Measurements from ENCODE around the gene SRP72. TPM values are rescaled to one million over a fixed set of nuclear protein-coding genes. Genes with fewer than 3 reads are reported as not detected.

The SRP72 gene
- total and polyA plus RNA-seq, 2 donors (not counting 1 experiment from before 2014, with no cell fraction given), result 51.9 to 111 TPM

GRCh38 chr4:56450342-56450741, 17.1 kb upstream of the SRP72 start:
- ATAC-seq (ENCODE audit: low read depth) (no peak), DNase-seq (no peak)
- peaks cover under 1% of the 10 kb centered on the region for H3K79me2 ChIP-seq (ENCODE audit: control insufficient read depth, insufficient read depth, low read length)
- Mint-ChIP-seq H3K9me3 (ENCODE audit: insufficient read depth) (no peaks in the 10 kb centered on the region), H3K4me1 (no peaks in the 10 kb centered on the region), H3K4me3 (no peak overlapping the region), H3K27ac (no peak overlapping the region), H3K27me3 (no peaks in the 10 kb centered on the region)
- intact Hi-C loops (cut with micrococcal nuclease), result no loop called here
- CTCF ChIA-PET, result no interaction called here
- POLR2A ChIA-PET, result no interaction called here
- H3K4me3 ChIP-seq (ENCODE audit: control extremely low read depth in 1 of 5, extremely low read depth in 1 of 5, insufficient read depth in 1 of 5, low read depth in 2 of 5, low read length in 4 of 5), result no peak overlapping the region
- H3K4me1 ChIP-seq (ENCODE audit: control insufficient read depth in 2 of 2, insufficient read depth in 2 of 2, low read length in 2 of 2), result no peaks in the 10 kb centered on the region
- H4K20me1 ChIP-seq (ENCODE audit: control insufficient read depth, insufficient read depth, low read length, poor library complexity, severe bottlenecking), result no peaks in the 10 kb centered on the region
- H3K9me3 ChIP-seq (ENCODE audit: control extremely low read depth in 1 of 3, control insufficient read depth in 2 of 3, insufficient read depth in 1 of 3, low read length in 2 of 3), result no peaks in the 10 kb centered on the region
- peaks cover 1 to 35% of the 10 kb centered on the region in 2 experiments for H3K36me3 ChIP-seq (replicated peaks in 1 of 2; ENCODE audit: control extremely low read depth in 1 of 2, control insufficient read depth in 1 of 2, extremely low read depth in 1 of 2, insufficient read depth in 2 of 2, low read length in 1 of 2)
- no peak overlapping the region for H2AFZ ChIP-seq (ENCODE audit: insufficient read depth, low read depth, low read length, poor library complexity, severe bottlenecking)
- H3K4me2 ChIP-seq (replicated peaks; ENCODE audit: low read depth, low read length, poor library complexity, severe bottlenecking), result no peak overlapping the region
- H3K27ac ChIP-seq (ENCODE audit: low read length in 2 of 2), result no peak overlapping the region
- no peak for TF ChIP-seq CTCF (IDR thresholded peaks at IDR 0.05)
- no peaks in the 10 kb centered on the region for H3K27me3 ChIP-seq (replicated peaks in 1 of 4; ENCODE audit: control extremely low read depth in 1 of 4, control insufficient read depth in 3 of 4, insufficient read depth in 4 of 4, low read length in 3 of 4)
- no peak overlapping the region for H3K9ac ChIP-seq (ENCODE audit: low read length)
- no CpG with 5 or more reads among the region's 1 CpG for WGBS (ENCODE audit: insufficient coverage)

- Histone ChIP-seq H3K36me3 (replicated peaks in 1 of 2; ENCODE audit: control extremely low read depth in 1 of 2, control insufficient read depth in 1 of 2, extremely low read depth in 1 of 2, insufficient read depth in 2 of 2, low read length in 1 of 2) (peaks cover 4 to 33% of the 10 kb centered on the region in 2 experiments), H3K4me1 (ENCODE audit: control insufficient read depth in 2 of 2, insufficient read depth in 2 of 2, low read length in 2 of 2) (no peaks in the 10 kb centered on the region), H3K27ac (ENCODE audit: low read length in 2 of 2) (no peak overlapping the region), H2AFZ (ENCODE audit: insufficient read depth, low read depth, low read length, poor library complexity, severe bottlenecking) (no peak overlapping the region), H3K9me3 (ENCODE audit: control extremely low read depth in 1 of 3, control insufficient read depth in 2 of 3, insufficient read depth in 1 of 3, low read length in 2 of 3) (no peaks in the 10 kb centered on the region), H3K9ac (ENCODE audit: low read length) (no peak overlapping the region), H3K4me2 (replicated peaks; ENCODE audit: low read depth, low read length, poor library complexity, severe bottlenecking) (no peak overlapping the region), H3K79me2 (ENCODE audit: control insufficient read depth, insufficient read depth, low read length) (peaks cover 32% of the 10 kb centered on the region), H4K20me1 (ENCODE audit: control insufficient read depth, insufficient read depth, low read length, poor library complexity, severe bottlenecking) (peaks cover 16% of the 10 kb centered on the region), H3K4me3 (ENCODE audit: control extremely low read depth in 1 of 5, extremely low read depth in 1 of 5, insufficient read depth in 1 of 5, low read depth in 2 of 5, low read length in 4 of 5) (no peak overlapping the region), H3K27me3 (replicated peaks in 1 of 4; ENCODE audit: control extremely low read depth in 1 of 4, control insufficient read depth in 3 of 4, insufficient read depth in 4 of 4, low read length in 3 of 4) (no peaks in the 10 kb centered on the region)
- Mint-ChIP-seq H3K9me3 (ENCODE audit: insufficient read depth) (no peaks in the 10 kb centered on the region), H3K27me3 (no peaks in the 10 kb centered on the region), H3K4me3 (no peak overlapping the region), H3K4me1 (peaks cover 11% of the 10 kb centered on the region), H3K27ac (no peak overlapping the region)
- POLR2A ChIA-PET, result no interaction called here
- DNase-seq (no peak), ATAC-seq (ENCODE audit: low read depth) (no peak)
- TF ChIP-seq CTCF (IDR thresholded peaks at IDR 0.05) (no peak), EZH2 (IDR thresholded peaks at IDR 0.05; ENCODE audit: borderline replicate concordance, insufficient read depth, low read depth, low read length, poor library complexity, severe bottlenecking) (no peak)
- WGBS (ENCODE audit: insufficient coverage), result 95% methylated on average over 3 of the region's 3 CpGs
- intact Hi-C loops (cut with micrococcal nuclease), result loop anchor here (10.0 kb wide), 3 partner anchors 605 to 1065 kb away; partner anchors contain the start of genes CLOCK, EXOC1 and TMEM165
- CTCF ChIA-PET, result no interaction called here
Measured at GRCh38 chr4:56460085-56460484, 7.3 kb upstream of the SRP72 start.
